GM12891 (cell line): ENCODE measurements around the gene DOCK10.

Source experiments
- POLR2A ChIP-seq: IDR thresholded peaks from 2 replicates; pipeline ENCODE4 v1.6.1; 2011; ENCODE audit warnings: low read depth, low read length, control low read depth
- POLR2AphosphoS5 ChIP-seq: IDR thresholded peaks from 2 replicates; pipeline ENCODE4 v1.6.1; 2011; ENCODE audit warnings: low read depth, low read length, control low read depth
- SPI1 ChIP-seq: IDR thresholded peaks from 2 replicates; pipeline ENCODE4 v1.6.1; 2011; ENCODE audit warnings: low read depth, low read length, control low read depth
- TAF1 ChIP-seq: IDR thresholded peaks from 2 replicates; pipeline ENCODE4 v1.6.1; 2011; ENCODE audit warnings: low read depth, low read length, control low read depth

- TF ChIP-seq POLR2A (no peak), TAF1 (no peak), SPI1 (no peak), POLR2AphosphoS5 (no peak)
Measured at GRCh38 chr2:225038231-225038523, 4.1 kb downstream of the DOCK10 start.
